ENCODE results near the gene UBE2Z. TPM values are rescaled to one million over a fixed set of nuclear protein-coding genes. Genes with fewer than 3 reads are reported as not detected.

The UBE2Z gene
- total and polyA plus RNA-seq, 12 donors = 30.8 to 92.2 (median 75.1) TPM

DNA sequence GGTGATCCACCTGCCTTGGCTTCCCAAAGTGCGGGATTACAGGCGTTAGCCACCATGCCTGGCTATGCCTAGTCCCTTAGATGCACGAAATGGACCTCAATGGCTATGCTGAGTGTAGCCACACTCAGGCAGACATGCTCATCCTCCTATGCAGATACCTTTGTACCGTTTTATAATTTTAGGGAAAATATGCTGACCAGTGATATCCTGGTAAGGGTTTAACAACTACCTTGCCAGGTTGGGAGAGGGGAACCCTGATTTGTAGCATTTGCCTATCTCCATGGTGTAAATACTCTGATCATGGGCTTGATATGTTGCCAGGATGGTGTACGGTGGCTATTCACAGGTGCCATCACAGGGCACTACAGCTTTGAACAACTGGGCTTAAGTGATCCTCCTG, 43.4 kb downstream of the UBE2Z start:
- 73 to 79% (median 74%) methylated on average over 4 to 5 of the region's 5 CpGs for WGBS, 4 donors
- H3K27ac ChIP-seq = no peak overlapping the region
- H3K4me3 ChIP-seq = no peak overlapping the region

DNA sequence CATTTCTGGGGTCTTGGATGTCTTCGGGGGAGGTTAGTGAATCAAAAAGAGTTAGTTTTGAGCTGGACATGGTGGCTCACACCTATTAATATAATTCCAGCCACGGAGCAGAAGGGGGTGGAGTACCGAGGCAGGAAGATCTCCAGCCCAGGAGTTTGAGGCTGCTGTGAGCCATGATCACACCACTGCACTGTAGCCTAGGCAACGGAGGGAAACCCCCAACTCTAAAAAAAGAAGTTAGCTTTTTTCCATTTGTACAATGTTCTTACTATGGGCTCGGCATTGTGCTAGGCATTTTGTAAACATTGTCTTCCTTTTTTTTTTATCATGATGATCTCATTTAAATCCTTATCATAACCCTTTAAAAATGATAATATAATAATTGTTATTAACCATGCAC, 44.7 kb downstream of the UBE2Z start:
- Histone ChIP-seq H3K9me3 (replicated peaks in 1 of 3) (no peaks in the 10 kb centered on the region), H3K36me3 (replicated peaks in 1 of 2) (no peaks in the 10 kb centered on the region), H3K4me3 (no peak overlapping the region), H3K4me1 (replicated peaks in 1 of 2) (no peaks in the 10 kb centered on the region), H3K27ac (no peak overlapping the region), H3K27me3 (peaks cover 4% of the 10 kb centered on the region)
- WGBS, 4 donors = 24 to 37% (median 29%) methylated on average over 5 of the region's 5 CpGs
- no peak for DNase-seq
- TF ChIP-seq, protein P1, sequence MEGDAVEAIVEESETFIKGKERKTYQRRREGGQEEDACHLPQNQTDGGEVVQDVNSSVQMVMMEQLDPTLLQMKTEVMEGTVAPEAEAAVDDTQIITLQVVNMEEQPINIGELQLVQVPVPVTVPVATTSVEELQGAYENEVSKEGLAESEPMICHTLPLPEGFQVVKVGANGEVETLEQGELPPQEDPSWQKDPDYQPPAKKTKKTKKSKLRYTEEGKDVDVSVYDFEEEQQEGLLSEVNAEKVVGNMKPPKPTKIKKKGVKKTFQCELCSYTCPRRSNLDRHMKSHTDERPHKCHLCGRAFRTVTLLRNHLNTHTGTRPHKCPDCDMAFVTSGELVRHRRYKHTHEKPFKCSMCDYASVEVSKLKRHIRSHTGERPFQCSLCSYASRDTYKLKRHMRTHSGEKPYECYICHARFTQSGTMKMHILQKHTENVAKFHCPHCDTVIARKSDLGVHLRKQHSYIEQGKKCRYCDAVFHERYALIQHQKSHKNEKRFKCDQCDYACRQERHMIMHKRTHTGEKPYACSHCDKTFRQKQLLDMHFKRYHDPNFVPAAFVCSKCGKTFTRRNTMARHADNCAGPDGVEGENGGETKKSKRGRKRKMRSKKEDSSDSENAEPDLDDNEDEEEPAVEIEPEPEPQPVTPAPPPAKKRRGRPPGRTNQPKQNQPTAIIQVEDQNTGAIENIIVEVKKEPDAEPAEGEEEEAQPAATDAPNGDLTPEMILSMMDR (IDR thresholded peaks at IDR 0.05) = no peak
- TF ChIP-seq POLR2A (IDR thresholded peaks at IDR 0.05) = no peak
- intact Hi-C loops (cut with DNase I) = no loop called here

More for the DNA sequence above, 43.4 kb downstream of the UBE2Z start:
- TF ChIP-seq, protein P1 (IDR thresholded peaks at IDR 0.05) = no peak
- no peak for TF ChIP-seq POLR2A (IDR thresholded peaks at IDR 0.05)
- intact Hi-C loops (cut with DNase I) = no loop called here
- H3K9me3 ChIP-seq (replicated peaks in 1 of 3) = no peaks in the 10 kb centered on the region
- DNase-seq = no peak
- no peaks in the 10 kb centered on the region for H3K36me3 ChIP-seq (replicated peaks in 1 of 2)
- H3K4me1 ChIP-seq (replicated peaks in 1 of 2) = no peaks in the 10 kb centered on the region
- H3K27me3 ChIP-seq = peaks cover 4% of the 10 kb centered on the region

DNA sequence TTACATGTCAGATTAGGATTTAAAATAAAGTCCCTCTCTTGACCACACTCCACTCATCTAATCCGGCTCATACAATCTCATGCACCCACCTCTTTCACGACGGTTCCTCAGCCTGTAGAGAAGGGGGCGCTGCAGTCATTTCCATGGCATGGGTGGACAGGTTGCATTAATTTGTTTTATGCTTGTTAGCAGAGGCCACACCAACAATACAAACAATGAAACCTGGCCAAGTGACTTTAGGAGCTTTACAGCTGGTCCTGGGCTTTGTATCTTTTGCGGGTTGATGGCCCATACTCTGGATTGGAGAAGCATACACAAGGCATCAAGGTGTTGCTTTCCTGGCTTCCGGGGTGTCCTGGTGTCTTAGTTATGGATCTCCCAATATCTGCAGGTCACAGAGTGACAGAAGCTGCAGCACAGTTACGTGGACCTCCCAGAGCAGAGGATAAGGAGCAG, 46.1 kb downstream of the UBE2Z start:
- no peak overlapping the region for H3K4me3 ChIP-seq
- H3K27ac ChIP-seq = no peak overlapping the region
- H3K36me3 ChIP-seq (replicated peaks in 1 of 2) = no peaks in the 10 kb centered on the region
- 31 to 42% (median 41%) methylated on average over 7 of the region's 7 CpGs for WGBS, 4 donors
- H3K4me1 ChIP-seq (replicated peaks in 1 of 2) = no peaks in the 10 kb centered on the region
- no peaks in the 10 kb centered on the region for H3K9me3 ChIP-seq (replicated peaks in 1 of 3)
- intact Hi-C loops (cut with DNase I) = no loop called here
- DNase-seq = no peak
- no peak for TF ChIP-seq POLR2A (IDR thresholded peaks at IDR 0.05)
- TF ChIP-seq, protein P1 (IDR thresholded peaks at IDR 0.05) = no peak
- peaks cover 4% of the 10 kb centered on the region for H3K27me3 ChIP-seq

DNA sequence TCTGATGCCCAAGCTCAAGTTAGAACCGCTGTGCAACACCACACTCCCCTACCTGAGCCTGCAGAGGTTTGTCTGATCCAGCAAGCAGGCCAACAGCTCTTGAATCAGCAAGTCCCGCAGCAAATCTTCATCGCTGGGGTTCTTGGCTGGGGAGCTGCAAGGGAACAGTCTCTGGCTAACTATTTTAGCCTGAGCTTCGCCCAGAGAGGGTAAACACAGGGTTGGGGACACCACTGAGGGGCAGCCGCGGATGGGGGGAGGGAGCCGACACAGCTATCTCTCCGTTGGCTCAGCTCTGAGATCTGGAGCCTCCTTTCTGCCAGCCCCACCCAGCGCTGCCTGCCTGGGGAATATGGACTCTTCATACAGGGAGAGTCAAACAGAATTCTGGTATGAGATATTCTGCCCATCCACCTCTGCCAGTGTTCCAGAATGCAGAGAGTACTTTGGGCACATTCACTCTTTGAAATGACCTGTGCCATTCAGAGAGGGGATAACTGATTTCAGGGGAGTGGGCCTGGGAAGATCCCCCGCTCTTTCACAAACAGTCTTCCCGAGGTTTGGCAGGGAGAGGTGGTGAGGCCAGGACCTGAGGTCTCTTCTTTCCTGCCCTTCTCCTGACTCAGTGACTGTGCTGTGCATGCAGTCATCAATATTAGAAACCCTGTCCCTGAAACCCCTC, 52.8 kb downstream of the UBE2Z start:
- intact Hi-C loops (cut with DNase I) = no loop called here
- Histone ChIP-seq H3K27ac (no peak overlapping the region), H3K27me3 (peaks cover 6% of the 10 kb centered on the region), H3K4me1 (replicated peaks in 1 of 2) (no peaks in the 10 kb centered on the region), H3K4me3 (no peak overlapping the region), H3K9me3 (replicated peaks in 1 of 3) (no peaks in the 10 kb centered on the region), H3K36me3 (replicated peaks in 1 of 2) (no peaks in the 10 kb centered on the region)
- TF ChIP-seq, protein P1 (IDR thresholded peaks at IDR 0.05) = no peak
- TF ChIP-seq POLR2A (IDR thresholded peaks at IDR 0.05) = no peak
- DNase-seq = no peak
- 31 to 42% (median 38%) methylated on average over 11 of the region's 11 CpGs for WGBS, 4 donors

All from adrenal gland (tissue), 12 donors.